Upper lobe of left lung (tissue), 6 donors: Measurements from ENCODE around the gene B4GALNT2. TPM values are rescaled to one million over a fixed set of nuclear protein-coding genes. Genes with fewer than 3 reads are reported as not detected.
A peak's percentile ranks its signal among the peaks of the same experiment; 100 is the strongest.
"Not testable (repeated sequence)": the region's sequence is repeated elsewhere in the genome, so short reads cannot be mapped to it uniquely, and the experiment has no call there.

Experiments used
- ATAC-seq, 2 donors: fragments of 200-7000 bp; cut with Tn5 transposase; one replicate each; pipeline ENCODE4 v1.9.1; 2022; ENCODE audit warnings: mild to moderate bottlenecking in 2 of 2, moderate library complexity in 2 of 2; ENCODE audit not compliant: low FRiP score in 2 of 2
- DNase-seq, 2 donors: peaks; one replicate each; pipeline ENCODE4 v3.0.0-alpha.2; 2019 to 2020
- H3K27ac ChIP-seq, 4 donors: fragments of 200-600 bp; sonication (generic); one replicate each; pipeline ENCODE4 v1.5.1; 2016 to 2019
- H3K27me3 ChIP-seq, 4 donors: fragments of 200-600 bp; sonication (generic); one replicate each; pipeline ENCODE4 v1.5.1; 2017 to 2019
- H3K36me3 ChIP-seq, 4 donors: fragments of 200-600 bp; sonication (generic); one replicate each; pipeline ENCODE4 v1.5.1; 2016 to 2019
- H3K4me1 ChIP-seq, 4 donors: fragments of 200-600 bp; sonication (generic); one replicate each; pipeline ENCODE4 v1.5.1; 2018 to 2019
- H3K4me3 ChIP-seq, 4 donors: fragments of 200-600 bp; sonication (generic); one replicate each; pipeline ENCODE4 v1.5.1; 2017 to 2019; ENCODE audit warnings: mild to moderate bottlenecking in 2 of 4, moderate library complexity in 1 of 4
- H3K9me3 ChIP-seq, 4 donors: fragments of 200-600 bp; sonication (generic); one replicate each; pipeline ENCODE4 v1.5.1; 2018 to 2019
- EP300 ChIP-seq, 4 donors: sonication (generic); formaldehyde crosslinking; IDR thresholded peaks; one replicate each; pipeline ENCODE4 v1.5.1; 2017; ENCODE audit warnings: antibody characterized with exemption in 4 of 4, control low read depth in 2 of 4
- POLR2A ChIP-seq, 4 donors: fragments of 450-650 bp; IDR thresholded peaks; one replicate each; pipeline ENCODE4 v1.5.1; 2016 to 2017; ENCODE audit warnings: antibody characterized with exemption in 4 of 4, mild to moderate bottlenecking in 2 of 4
- POLR2AphosphoS5 ChIP-seq, 2 donors: sonication (generic); formaldehyde crosslinking; IDR thresholded peaks; one replicate each; pipeline ENCODE4 v1.5.1; 2017; ENCODE audit warnings: antibody characterized with exemption in 2 of 2
- WGBS, 2 donors: methylation state at CpG; one replicate each; pipeline ENCODE4 v1.1.5; 2017 to 2018; 5-methylcytosine and 5-hydroxymethylcytosine counted together
- total RNA-seq, 6 donors: library from RNA; depleted of rRNA in 4 of 6; stranded (reverse); fragments of >200 nt in 4 of 6; gene quantifications; one replicate each; pipeline versions ENCODE4 v1.1.0 to v1.2.1, GENCODE V29; 2016 to 2021
- TF ChIP-seq, protein P1 (sequence below), 6 experiments: fragments of 450-650 bp in 4 of 6; fragments of 200-600 bp in 2 of 6; sonication (generic) in 2 of 6; IDR thresholded peaks; one replicate each; pipeline ENCODE4 v1.5.1; 2016 to 2019; ENCODE audit warnings: antibody characterized with exemption in 6 of 6
- donor health status: DM: no; HTN: no; CAD: no; lungs with moderate emphysema.
- donor health status: DM: no; HTN: yes; CAD: no; lungs with severe emphysema.

The B4GALNT2 gene
- total RNA-seq, 6 donors from 2014 or later, result 0.11 to 1.0 (median 0.16) TPM

DNA sequence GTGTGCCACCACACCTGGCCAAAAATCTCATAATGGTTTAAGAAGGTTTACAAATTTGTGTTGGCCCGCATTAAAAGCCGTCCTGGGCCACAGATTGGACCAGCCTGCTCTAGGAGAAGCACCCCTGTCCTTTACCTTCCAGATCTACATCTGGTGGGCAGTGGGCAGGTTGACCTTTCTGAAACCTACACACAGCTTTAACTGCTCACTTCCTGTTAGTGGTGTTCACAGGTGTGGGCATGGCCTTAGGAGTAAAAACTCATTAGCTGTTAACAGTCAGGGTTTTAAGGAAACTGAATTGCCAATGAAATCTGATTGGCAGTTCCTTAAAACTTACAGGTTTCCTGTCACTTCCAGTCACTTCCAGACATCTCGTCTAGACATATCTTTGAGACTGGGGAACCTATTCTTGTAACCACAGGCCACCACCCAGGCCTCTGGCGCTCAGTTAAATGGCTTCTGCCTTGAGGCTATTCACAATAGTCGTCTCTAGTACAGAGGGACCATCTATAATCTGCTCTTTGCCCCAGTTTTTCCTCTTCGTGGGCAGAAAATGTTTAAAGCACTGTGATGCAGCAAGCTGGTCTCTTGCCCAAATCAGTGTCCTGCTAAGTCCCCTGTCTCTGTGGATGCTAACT lies 48.5 kb downstream of the B4GALNT2 start:
- TF ChIP-seq EP300 (IDR thresholded peaks at IDR 0.05), result no peak
- TF ChIP-seq, protein P1, sequence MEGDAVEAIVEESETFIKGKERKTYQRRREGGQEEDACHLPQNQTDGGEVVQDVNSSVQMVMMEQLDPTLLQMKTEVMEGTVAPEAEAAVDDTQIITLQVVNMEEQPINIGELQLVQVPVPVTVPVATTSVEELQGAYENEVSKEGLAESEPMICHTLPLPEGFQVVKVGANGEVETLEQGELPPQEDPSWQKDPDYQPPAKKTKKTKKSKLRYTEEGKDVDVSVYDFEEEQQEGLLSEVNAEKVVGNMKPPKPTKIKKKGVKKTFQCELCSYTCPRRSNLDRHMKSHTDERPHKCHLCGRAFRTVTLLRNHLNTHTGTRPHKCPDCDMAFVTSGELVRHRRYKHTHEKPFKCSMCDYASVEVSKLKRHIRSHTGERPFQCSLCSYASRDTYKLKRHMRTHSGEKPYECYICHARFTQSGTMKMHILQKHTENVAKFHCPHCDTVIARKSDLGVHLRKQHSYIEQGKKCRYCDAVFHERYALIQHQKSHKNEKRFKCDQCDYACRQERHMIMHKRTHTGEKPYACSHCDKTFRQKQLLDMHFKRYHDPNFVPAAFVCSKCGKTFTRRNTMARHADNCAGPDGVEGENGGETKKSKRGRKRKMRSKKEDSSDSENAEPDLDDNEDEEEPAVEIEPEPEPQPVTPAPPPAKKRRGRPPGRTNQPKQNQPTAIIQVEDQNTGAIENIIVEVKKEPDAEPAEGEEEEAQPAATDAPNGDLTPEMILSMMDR (IDR thresholded peaks at IDR 0.05), result no peak
- TF ChIP-seq POLR2AphosphoS5 (IDR thresholded peaks at IDR 0.05), result no peak
- TF ChIP-seq POLR2A (IDR thresholded peaks at IDR 0.05), result no peak
- H3K36me3 ChIP-seq, result no peaks in the 10 kb centered on the region
- no peaks in the 10 kb centered on the region for H3K4me1 ChIP-seq
- no peak for ATAC-seq
- DNase-seq, result no peak
- H3K27ac ChIP-seq, result no peak overlapping the region
- H3K4me3 ChIP-seq, result no peak overlapping the region
- H3K27me3 ChIP-seq, result no peaks in the 10 kb centered on the region
- peaks cover 6 to 21% (median 14%) of the 10 kb centered on the region in 4 donors for H3K9me3 ChIP-seq
- 74 to 84% methylated on average over 6 of the region's 6 CpGs for WGBS, 2 donors

DNA sequence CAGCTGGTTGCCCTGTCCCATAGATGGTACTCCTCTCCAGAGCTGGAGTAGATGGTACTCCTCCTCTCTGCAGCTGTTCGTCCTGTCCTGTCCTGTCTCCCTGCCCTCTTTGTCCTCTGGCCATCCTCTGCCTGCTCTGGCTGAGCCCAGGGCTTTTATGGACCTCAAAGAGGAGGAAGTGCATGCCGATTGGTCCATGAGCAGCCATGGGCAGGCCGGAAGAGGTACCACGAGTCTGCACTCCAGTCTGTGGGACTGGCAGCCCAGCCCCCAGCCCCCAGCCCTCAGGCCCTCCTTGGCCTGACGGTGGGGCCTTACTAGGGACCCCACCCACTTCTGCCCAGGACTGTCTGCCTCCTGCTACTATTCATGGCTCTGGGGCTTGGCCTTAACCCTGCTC lies 50.8 kb downstream of the B4GALNT2 start:
- Histone ChIP-seq H3K4me1 (no peaks in the 10 kb centered on the region), H3K4me3 (no peak overlapping the region), H3K36me3 (no peaks in the 10 kb centered on the region), H3K27me3 (no peaks in the 10 kb centered on the region), H3K27ac (no peak overlapping the region), H3K9me3 (peaks cover 0 to 6% (median 1%) of the 10 kb centered on the region in 4 donors)
- ATAC-seq, result no peak
- WGBS, 2 donors, result 90 to 94% methylated on average over 2 to 5 of the region's 5 CpGs
- DNase-seq, result peak in 1 of 2 donors; percentile 21
- no peak for TF ChIP-seq EP300 (IDR thresholded peaks at IDR 0.05)
- TF ChIP-seq, protein P1 (IDR thresholded peaks at IDR 0.05), result no peak
- no peak for TF ChIP-seq POLR2AphosphoS5 (IDR thresholded peaks at IDR 0.05)
- no peak for TF ChIP-seq POLR2A (IDR thresholded peaks at IDR 0.05)

DNA sequence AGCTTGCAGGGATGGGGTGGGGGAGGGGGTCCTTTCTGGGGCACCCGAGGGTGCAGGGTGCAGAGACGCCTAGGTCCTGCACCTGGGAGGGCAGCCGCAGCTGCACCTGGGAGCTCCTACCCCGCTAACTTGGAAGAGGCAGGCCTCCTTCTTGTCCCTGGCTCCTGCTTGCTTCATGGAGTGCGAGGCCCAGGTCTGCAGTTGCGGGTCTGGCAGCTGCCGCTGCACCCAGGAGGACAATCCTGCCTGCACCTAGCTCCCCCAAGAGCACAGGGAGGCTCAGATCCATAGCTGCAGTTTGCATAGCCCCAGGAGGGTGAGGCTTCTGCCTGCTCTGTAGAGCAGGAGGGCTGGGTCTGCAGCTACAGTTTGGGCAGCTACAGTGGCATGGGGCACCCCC lies 51.2 kb downstream of the B4GALNT2 start:
- DNase-seq (peak in 1 of 2 donors; percentile 62), ATAC-seq (peak in 1 of 2 donors; percentile 49)
- Histone ChIP-seq H3K36me3 (no peaks in the 10 kb centered on the region), H3K9me3 (peaks cover 0 to 6% (median 1%) of the 10 kb centered on the region in 4 donors), H3K27me3 (no peaks in the 10 kb centered on the region), H3K27ac (no peak overlapping the region), H3K4me3 (no peak overlapping the region), H3K4me1 (no peaks in the 10 kb centered on the region)
- TF ChIP-seq POLR2A (IDR thresholded peaks at IDR 0.05) (no peak), EP300 (IDR thresholded peaks at IDR 0.05) (no peak), POLR2AphosphoS5 (IDR thresholded peaks at IDR 0.05) (no peak)
- TF ChIP-seq, protein P1 (IDR thresholded peaks at IDR 0.05), result no peak
- WGBS, 2 donors, result 81 to 97% methylated on average over 4 to 5 of the region's 7 CpGs

DNA sequence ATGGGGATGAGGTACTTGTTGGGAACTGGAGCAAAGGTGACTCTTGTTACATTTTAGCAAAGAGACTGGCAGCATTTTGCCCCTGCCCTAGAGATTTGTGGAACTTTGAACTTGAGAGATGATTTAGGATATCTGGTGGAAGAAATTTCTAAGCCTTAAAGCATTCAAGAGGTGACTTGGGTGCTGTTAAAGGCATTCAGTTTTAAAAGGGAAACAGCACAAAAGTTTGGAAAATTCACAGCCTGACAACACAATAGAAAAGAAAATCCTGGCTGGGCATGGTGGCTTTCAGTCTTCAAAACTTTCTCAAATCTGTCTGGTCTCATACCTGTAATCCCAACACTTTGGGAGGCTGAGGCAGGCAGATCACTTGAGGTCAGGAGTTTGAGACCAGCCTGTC lies 52.0 kb downstream of the B4GALNT2 start:
- H3K36me3 ChIP-seq, H3K9me3 ChIP-seq, DNase-seq, H3K27me3 ChIP-seq, H3K4me1 ChIP-seq, H3K4me3 ChIP-seq, H3K27ac ChIP-seq, ATAC-seq: not testable (repeated sequence)

DNA sequence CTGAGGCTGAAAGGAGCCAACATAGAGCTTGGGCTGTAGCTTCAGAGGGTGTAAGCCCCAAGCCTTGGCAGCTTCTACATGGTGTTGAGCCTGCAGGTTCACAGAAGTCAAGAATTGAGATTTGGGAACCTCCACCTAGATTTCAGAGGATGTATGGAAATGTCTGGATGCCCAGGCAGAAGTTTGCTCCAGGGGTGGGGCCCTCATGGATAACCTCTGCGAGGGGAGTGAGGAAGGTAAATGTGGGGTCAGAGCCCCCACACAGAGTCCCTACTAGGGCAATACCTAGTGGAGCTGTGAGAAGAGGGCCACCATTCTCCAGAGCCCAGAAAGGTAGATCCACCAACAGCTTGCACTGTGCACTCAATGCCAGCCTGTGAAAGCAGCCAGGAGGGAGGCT lies 52.8 kb downstream of the B4GALNT2 start:
- not testable (repeated sequence) for H3K4me3 ChIP-seq, H3K27ac ChIP-seq, H3K27me3 ChIP-seq, H3K4me1 ChIP-seq, DNase-seq, H3K9me3 ChIP-seq, ATAC-seq, H3K36me3 ChIP-seq
- 100% methylated on average over 1 of the region's 1 CpG for WGBS, 2 donors

DNA sequence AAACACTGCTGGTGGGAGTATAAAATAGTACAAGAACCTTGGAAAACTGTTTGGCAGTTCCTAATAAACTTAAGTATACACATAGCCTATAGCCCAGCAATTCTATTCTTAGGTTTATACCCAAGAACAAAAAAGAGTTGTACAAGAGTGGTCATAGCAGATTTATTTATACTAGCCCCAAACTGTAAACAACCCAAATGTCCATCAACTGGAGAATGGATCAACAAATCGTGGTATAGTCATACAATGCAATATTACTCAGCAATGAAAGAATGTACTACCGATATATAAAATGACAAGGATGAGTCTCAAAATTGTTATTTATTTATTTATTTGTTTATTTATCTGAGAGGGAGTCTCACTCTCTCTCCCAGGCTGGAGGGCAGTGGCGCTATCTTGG lies 54.7 kb downstream of the B4GALNT2 start:
- H3K4me1 ChIP-seq, result peaks cover 0 to 5% (median 4%) of the 10 kb centered on the region in 4 donors
- no peak overlapping the region for H3K27ac ChIP-seq
- peaks cover 0 to 6% (median 1%) of the 10 kb centered on the region in 4 donors for H3K9me3 ChIP-seq
- 81 to 82% methylated on average over 3 of the region's 3 CpGs for WGBS, 2 donors
- H3K27me3 ChIP-seq, result no peaks in the 10 kb centered on the region
- H3K36me3 ChIP-seq, result no peaks in the 10 kb centered on the region
- TF ChIP-seq EP300 (IDR thresholded peaks at IDR 0.05) (no peak), POLR2A (IDR thresholded peaks at IDR 0.05) (no peak), POLR2AphosphoS5 (IDR thresholded peaks at IDR 0.05) (no peak)
- TF ChIP-seq, protein P1 (IDR thresholded peaks at IDR 0.05), result no peak
- H3K4me3 ChIP-seq, result no peak overlapping the region
- DNase-seq (no peak), ATAC-seq (no peak)
